ENCODE results near the gene MACF1.
"Not testable (repeated sequence)": the region's sequence is repeated elsewhere in the genome, so short reads cannot be mapped to it uniquely, and the experiment has no call there.

The MACF1 gene

DNA sequence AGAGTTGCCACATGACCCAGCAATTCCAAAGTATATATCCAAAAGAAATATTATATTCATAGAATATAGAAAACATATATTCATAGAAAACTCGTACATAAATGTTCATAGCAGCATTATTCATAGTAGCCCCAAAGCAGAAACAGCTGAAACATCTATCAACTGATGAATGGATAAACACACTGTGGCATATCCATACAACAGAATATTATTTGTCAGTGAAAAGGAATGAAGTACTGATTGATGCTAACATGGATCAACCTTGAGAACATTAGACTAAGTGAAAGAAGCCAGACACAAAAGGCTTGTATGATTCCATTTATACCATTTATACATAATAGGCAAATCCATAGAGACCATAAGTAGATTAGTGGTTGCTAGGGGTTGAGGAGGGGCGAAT lies 21.7 kb upstream of the MACF1 start:
- no peak for DNase-seq

DNA sequence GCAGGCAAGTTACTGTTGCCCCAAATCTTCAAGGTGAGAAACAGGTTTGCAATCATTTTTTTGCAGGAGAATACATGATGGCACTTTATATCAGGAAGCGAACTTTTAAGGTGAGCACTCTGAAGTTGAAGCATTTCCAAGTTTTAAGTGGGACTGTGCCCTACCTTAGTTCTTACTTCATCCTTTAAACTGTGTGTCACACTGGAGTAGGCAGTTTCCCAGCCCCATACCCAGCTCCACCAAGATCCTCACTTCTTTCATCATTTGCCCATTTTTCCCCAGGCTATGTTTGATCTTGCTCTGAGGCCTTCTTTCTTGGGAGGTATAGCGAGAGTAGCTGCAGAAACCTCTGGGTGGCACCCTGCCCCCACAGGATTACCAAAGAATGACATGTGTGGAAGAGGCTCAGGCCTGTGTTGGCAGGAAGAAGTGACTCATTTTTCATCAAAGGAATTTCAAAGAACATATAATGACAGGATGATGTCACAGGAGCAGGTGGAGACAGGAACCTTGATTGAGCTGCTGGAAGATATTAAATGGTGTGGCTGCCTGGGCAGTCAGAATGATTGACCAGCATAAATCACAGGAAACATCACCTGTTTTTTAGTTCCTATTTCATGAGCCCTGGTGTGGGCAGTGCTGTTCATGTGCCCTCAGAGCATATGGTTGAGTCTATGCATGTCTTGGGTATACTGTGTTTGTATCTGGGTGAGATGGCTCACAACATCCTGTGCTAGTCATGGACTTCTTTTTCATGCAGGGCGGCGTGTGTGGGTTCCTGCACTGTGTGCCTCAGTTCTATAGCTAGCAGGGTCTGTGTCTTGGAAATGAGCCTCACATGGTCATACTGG lies 20.8 kb upstream of the MACF1 start:
- DNase-seq, result peak; percentile 82

DNA sequence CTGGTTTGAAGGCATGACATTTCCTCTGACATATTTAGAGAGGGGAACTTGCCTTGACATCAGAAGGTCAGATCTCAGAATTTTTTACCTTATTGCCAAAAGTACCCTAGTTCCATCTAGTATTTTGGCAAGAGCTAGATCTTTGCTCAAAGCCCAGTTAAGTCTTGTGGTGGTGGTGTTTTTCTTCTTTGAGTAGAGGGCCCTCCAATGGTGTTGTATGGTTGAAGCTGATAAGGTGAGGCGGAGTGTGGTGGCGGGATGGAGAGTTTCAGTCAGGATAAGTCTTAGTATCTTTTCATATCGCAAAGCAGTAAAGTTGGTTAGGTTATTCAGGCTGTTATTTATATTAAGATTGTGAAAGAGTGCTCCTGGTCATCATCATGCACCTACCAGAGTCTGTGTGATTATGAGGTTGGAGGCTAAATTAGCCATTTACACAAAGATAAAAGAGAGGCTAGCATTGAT lies 20.1 kb upstream of the MACF1 start:
- no peak for DNase-seq

DNA sequence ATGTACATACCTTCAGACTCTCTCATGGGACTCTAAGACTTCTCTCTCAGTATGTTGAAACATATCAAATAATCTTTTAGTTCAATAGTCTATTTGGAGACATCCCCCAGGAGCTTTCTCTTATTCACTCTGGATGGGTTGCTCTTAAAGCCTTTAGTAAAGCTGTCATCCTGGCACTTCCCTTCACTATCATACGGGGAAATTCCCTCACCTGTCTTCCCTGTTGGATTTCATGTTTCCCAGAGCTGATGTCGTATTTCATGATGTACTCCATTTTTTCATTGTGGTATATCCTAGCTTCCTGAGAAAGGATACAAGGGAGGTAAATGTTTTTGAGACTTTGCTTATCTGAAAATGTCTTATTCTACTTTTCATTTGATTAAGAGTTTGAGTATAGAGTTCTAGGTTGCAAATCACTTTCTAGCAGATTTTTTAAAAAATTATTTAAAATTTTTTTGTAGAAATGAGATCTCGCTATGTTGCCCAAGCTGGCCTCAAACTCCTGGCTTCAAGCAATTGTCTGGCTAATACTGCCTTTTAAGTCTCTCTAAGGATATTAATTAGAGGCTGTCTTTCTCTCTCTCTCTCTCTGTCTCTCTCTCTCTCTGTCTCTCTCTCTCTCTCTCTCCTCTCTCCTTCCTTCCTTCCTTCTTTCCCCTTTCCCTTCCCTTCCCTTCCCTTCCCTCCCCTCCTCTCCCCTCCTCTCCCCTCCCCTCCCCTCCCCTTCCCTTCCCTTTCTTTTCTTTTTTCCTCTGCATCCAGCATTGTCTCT lies 17.0 kb upstream of the MACF1 start:
- DNase-seq, result no peak

DNA sequence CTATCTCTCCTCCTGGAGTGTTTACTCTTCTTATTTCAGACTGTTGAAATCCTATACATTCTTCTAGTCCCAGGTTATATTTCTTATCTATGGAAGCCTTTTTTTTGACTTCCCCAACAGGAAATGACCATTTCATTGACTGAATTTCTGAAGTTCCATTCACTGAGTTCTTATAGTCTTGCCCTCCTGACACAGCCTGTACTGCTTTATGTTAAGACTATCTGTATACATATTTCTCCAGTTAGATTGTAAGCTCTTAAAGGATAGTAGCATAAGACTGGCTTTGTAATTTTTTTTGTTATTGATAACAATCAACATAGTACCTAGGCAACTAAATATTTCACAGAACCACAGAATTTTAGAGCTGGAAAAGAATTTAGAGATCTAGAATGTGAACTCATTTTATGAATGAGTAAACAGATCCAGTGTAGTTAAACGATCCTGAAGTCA lies 14.9 kb upstream of the MACF1 start:
- no peak for DNase-seq

DNA sequence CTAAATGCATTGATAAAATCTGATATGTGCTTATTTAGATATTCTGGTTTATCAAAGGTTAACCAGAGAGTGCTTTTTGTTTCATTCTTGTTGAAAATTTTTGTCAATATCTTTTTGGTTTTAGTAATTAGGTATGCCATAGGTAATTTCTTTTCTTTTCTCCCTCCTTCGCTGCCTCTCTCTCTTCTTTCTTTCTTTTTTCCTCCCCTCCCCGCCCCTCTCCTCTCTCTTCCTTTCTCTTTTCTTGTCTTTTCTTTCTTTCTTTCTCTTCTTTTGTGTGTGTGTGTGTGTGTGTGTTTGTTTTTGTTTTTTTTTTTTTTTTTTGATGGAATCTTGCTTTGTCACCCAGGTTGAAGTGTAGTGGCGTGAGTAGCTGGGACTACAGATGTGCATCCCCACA lies 14.4 kb upstream of the MACF1 start:
- no peak for DNase-seq

DNA sequence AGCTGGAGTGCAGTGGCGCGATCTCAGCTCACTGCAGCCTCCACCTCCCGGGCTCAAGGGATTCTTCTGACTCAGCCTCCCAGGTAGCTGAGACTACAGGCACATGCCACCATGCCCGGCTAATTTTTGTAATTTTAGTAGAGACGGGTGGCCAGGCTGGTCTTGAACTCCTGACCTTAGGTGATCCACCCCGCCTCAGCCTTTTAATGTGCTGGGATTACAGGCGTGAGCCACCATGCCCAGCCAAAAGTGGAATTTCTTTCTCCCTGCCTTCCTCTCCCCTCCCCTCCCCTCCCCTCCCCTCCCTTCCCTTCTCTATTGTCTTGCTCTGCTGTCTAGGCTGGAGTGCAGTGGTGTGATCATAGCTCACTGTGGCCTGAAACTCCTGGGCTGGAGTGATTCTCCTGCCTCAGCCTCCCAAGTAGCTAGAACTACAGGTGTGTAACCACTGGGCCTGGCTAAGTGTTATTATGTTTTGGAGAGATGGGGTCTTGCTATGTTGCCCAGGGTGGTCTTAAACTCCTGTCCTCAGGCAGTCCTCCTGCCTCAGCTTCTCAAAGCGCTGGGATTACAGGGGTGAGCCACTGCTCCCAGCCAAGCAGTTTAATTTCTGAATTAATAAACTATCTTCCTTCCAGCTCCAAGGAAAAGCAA lies 10.0 kb upstream of the MACF1 start:
- no peak for DNase-seq

DNA sequence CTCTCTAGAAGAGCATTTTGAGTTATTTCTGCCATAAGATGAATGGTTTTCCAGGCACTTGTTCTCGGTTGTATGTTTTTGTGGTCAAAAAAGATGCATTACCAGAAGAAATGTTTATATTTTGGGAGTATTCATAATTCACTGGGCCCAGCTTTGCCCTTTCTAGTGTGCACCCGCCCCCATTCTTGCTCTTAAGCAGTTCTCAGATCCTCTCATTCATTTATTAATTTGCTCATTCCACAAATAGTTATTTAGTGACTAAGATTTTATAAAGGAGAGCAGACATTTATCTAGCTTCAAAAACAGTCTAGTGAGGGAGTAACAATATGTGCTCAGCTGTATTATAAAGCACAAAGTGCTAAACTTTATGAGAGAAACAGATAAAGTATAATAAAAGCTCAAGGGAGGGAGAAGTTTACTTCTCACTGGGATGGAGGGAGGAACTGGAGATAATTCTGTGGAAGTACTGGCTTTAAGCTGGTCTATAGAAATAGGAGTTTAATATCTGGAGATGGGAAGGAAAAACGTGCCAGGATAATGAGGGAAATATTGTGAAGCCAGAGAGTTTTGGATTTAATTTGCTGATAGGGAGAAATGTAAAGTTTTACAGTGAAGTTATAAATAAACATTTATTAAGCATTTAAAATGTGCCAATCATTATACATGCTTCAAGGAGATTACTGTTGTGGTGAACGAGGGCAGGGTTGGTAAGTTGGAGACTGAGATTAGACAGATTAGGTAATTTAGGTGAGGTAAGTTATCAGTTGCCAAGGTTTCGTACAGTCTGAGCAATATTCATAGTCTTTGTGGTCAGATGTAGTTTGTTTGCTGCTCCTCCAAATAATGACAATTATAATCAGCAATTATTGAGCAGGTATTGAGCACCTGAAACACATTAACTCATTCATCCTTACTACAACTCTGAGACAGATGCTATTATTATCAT lies 9.1 kb upstream of the MACF1 start:
- no peak for DNase-seq

DNA sequence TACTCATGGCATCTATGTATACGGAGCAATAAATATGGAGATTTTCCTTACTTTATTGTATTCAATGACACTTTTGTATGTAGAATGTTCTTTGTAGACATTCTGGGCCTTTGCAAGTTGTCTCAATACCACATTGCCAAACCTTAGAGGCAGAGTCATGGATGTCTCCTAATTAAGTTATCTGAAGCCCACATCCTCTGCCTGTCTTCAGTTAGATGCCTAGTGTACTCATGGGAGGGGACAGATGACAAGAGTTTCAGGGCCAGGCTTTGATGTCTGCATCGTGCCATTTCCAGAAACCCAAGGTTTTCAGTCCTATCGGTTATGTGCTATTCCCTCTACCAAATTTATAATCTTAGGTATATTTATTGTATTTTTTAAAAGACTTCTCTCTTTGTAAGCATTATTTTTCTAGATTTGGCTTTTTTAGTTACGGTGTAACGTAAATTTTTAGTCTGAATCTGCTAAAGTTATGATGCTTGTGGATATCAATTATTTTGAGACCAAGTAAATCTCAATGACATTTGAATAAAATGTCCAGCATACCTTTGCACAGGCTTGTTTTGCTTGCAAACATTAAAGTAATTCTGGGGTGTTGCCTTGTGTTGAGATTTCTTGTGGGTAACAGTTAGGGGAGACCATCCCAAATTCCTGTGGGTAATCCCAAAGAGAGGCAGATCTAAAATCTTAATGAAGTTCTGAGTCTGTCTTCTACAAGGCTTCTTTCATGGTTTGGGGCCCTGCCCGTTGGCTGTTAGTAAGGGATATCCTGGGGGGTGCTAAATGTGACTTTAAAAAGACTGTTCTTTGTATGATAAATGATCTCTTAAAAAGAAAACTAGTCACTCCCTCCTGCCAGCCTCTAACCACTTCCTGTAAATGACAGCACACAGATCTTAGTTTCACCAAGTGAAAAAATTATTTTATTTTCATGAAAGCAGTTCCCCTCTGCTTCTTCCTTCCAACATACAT lies 8.0 kb upstream of the MACF1 start:
- peak; percentile 53 for DNase-seq

DNA sequence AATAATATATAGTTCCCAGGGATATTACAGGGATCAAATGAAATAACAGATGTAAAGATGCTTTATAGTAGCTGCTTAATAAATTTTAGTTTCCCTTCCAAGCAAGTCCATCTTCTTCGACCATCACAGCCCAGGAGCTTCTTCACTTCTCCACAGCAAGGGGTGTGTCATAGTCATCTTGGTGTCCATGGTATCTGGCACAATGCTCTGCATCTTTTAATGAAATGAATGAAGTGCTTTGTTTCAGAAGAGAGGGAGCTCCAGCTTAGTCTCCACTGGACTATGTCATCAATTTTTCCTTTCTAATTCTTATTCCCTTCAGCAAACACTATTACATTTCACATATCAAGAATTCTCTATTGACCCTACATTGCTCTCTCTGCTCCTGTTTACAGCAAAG lies 4.9 kb upstream of the MACF1 start:
- DNase-seq, result no peak

DNA sequence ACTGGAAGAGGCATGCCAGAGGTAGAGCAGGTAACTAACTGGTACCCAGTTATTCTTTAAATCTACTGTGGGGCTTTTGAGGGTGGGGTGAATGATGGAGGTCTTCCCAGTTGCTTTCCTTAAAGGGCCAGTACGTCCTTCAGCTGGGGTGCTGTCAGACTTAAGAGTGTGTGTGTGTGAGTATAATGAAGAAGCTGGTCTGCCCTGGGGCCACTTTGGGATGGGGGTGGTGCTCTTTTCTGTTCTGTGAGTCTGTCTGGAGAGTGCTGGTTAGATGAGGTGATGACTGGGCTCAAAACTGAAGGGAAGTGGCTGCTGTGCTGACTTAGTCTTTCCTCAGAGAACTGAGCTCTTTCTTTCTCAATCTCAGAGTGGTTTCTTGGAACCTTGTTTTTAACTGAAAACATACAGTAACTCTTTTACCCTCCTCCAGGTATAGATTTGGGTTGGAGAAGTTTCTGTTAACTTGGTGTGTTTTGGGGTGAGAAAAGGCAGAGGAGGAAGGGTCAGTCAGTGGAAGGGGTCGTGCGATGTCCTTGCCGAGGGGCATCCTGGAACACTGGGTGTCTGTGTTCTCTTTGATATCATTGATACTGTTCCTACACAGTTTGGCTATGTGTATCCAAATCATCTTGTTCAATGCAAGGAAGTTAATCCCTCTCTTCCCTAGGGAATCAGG lies 746 bp downstream of the MACF1 start:
- peak; percentile 66 for DNase-seq

DNA sequence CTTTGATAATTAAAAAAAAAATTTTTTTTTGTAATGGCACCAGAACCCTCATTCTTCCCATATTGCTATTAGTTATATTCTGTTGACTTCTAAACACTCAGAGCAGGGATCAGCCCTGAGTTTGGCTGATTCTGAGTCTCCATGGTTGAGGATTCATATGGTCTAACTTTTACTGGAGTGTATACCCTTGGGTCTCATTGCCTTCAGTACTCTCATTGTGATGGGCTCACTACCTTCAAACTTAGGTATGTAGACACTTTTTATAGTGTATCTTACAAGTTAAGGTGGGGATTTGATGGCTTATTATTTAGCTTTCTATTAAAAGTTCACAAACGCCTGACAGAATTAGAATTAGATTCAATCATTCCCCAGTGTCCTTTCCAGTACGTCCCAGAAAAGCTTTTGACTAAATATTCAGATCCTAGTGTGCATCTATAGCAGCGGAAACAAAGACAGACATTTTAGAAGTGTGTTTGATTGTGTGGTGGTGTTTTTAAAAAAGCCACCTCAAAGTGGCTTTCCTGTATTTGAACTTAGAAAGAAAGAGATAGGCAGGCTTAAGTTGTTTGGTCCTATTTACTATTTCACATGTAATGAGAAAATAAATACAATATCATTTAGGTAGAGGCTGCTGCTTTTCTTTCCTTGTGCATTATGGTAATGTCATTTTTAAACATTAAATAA lies 1.4 kb downstream of the MACF1 start:
- DNase-seq, result no peak

DNA sequence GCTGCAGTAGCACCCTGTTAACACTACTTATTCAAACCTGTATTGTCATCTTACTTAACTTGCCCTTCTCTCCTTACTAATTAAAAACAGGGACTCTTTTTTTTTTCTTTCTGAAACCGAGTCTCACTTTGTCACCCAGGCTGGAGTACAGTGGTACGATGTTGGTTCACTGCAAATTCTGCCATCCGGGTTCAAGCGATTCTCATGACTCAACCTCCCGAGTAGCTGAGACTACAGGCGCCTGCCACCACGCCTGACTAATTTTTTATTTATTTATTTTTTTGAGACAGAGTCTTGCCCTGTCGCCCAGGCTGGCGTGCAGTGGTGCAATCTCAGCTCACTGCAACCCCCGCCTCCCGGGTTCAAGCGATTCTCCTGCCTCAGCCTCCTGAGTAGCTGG lies 3.9 kb downstream of the MACF1 start:
- not testable (repeated sequence) for DNase-seq

DNA sequence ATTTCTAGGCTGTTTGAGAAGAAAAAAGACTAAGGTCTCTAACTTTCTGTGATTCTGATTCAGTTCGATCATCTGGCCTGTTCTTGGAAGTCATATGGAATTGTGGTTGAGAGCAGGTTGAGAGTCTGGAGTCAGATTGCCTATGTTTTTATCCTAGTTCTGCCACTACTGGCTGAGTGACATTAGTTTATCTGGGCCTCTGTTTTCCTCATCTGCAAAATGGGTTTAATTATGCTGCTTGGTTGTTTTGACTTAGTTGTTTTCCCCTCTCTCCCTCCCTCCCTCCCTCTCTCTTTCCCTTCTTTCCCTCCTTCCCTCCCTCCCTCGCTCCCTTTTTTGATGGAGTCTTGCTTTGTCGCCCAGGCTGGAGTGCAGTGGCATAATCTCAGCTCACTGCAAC lies 6.2 kb downstream of the MACF1 start:
- no peak for DNase-seq

DNA sequence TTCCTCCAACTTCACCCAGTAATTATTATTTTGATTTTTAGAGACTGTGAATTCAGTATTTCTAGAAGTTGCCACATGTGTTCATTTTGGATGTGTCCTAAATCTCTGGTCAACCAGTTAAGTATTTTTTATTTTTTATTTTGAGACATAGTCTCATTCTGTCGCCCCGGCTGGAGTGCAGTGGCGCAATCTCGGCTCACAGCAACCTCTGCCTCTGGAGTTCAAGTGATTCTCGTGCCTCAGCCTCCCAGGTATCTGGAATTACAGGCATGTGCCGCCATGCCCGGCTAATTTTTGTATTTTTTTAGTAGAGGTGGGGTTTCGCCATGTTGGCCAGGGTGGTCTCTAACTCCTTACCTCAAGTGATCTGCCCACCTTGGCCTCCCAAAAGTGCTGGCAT lies 8.0 kb downstream of the MACF1 start:
- no peak for DNase-seq

DNA sequence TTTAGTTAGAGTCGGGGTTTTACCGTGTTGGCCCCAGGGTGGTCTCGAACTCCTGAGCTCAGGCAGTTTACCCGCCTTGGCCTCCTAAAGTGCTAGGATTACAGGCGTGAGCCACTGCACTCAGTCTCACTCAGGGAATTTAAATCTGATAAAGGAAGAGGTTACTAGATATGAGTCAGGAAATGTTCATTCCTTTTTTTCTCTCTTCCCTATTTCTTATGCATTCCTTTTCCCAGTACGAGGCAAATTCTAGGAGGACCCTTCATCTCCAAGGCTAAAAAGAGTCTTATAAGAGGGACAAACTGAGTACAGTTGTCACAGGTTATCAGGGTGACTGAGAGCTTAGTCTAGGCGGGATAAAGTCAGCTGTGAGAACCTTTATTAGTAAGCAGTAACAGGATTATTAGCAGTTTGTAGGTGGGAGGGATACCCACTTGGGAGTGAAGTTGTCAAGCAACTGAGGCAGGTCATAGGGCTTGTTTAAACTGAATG lies 9.1 kb downstream of the MACF1 start:
- no peak for DNase-seq

DNA sequence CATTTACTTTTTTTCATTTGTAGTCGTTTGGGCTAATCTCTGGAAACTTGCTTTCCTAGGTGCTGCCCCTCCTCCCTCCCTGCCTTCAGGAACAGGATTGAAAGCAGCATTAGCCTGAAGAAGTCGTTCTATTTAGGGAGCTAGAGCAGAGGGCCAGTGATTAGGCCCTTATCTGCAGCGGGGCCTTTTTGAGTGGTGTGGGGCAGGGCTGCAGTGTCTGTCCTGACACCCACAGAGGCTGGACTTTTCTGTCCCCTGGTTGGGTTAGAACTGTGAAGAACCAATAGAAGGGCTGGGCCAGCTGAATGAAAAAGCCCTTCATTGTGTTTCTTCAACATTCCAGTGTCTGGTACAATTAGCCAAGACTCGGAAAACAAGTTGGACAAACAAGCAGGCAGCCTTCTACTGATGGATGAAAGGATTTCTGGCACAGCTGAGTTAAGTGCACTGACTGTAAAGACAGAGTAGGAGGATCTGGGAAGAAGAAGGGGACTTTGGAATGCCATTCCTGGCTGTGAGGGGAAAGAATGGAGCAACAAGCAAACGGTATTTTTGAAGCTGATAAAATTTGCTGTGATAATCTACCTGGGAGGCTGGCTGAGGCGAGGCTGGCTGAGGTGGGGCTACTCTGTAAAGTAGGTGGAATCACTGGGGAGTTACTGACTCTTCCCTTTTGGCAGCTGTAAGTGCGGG lies 9.7 kb downstream of the MACF1 start:
- DNase-seq, result no peak

DNA sequence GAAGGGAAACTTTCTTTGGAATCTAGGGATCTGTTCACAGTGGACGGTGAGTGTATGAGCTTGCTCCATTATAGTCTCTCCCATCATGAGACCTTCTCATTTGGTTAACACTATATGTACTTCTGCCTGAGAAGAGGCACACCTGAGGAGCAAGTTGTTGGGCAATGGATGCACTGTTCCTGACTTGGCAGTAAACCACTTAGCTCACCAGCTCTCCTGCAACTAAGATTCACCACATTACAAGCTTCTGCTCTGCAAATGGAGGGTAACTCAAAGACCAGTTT lies 10.2 kb downstream of the MACF1 start:
- DNase-seq, result no peak

Data from activated CD8-positive, alpha-beta memory T cell treated with anti-CD3 and anti-CD28 coated beads, Interleukin-2, amount 50 U/mL, for 4 hours (primary cell).